Activated effector memory CD4-positive, alpha-beta T cell treated with Interleukin-2 at 50 U/mL for 16 hours (primary cell): Measurements from ENCODE around the gene SIM1.

Experiments used
- DNase-seq: peaks from one replicate; pipeline ENCODE4 v3.0.0-alpha.2; 2020

Gene SIM1, protein sequence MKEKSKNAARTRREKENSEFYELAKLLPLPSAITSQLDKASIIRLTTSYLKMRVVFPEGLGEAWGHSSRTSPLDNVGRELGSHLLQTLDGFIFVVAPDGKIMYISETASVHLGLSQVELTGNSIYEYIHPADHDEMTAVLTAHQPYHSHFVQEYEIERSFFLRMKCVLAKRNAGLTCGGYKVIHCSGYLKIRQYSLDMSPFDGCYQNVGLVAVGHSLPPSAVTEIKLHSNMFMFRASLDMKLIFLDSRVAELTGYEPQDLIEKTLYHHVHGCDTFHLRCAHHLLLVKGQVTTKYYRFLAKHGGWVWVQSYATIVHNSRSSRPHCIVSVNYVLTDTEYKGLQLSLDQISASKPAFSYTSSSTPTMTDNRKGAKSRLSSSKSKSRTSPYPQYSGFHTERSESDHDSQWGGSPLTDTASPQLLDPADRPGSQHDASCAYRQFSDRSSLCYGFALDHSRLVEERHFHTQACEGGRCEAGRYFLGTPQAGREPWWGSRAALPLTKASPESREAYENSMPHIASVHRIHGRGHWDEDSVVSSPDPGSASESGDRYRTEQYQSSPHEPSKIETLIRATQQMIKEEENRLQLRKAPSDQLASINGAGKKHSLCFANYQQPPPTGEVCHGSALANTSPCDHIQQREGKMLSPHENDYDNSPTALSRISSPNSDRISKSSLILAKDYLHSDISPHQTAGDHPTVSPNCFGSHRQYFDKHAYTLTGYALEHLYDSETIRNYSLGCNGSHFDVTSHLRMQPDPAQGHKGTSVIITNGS

DNA sequence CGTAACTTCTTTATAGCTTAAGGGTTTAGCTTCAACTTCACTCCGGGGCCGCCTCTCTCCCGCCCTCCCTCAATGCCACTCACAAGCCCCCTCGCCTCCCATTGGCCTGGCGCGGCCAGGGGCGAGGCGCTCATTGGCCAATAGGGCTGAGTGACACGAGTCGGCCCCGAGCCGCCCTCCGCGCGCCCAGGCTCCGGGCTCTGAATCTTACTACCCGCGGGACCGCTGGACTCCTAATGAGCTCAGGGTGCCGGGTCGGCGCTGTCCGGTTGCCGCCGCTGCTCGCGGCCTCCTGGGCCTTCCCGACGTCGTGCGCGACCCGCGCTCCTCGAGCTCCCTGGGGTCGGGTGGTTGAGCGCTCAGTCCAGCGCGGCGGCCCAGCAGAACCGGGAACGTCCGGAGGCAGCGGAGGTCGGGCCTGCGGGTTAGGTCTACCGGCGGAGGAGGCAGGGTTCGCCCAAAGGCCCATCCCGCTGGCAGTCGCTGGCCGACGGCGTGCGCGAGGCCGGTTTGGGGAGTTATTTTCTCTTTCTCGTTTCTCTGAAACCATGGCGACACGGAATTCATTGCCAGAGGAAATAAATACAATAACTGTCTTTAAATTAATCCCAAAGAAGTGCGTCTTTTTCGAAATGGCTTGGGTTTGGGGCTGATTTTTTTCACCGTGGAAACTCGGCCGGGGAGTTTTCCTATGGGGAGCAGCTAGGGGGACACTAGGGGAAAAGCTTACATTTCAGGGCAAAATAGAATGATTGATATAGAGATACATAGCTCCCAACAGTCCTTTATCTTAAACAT lies at the start of gene SIM1:
Gene SIM1, minus strand, starts transcription at position 19 of the 798 bp plus-strand sequence. CDS start 1,453 bp downstream, outside the sequence.
- DNase-seq = no peak

DNA sequence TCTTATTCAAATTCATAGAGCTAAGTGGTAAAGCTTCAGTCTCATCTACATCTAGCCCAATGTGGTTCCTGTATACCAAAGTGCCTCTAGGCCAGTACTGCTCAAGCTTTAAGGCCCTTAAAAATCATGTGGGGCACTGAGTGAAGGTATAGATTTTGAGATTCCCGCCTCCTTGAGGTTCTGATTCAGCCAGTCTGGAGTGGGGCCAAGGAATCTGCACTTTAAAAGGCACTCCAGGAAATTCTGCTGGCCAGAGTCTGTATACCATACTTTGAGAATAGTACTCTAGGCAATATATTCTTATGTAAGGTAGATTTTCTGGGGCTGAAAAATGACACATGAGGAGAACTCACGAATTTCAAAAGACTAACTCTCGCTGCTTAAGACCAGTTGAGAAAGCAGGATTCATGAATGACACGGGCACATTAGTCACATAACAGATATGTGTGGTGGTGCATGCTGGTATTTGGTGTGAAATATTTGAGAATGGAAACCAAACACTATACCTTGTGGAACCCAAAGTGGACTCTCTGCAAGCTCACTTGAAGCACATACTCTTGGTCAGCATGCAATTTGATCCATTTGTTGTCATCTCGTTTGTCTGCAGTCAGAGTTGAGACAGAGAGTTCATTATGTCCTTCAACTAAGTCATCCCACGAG lies 47.6 kb upstream of the SIM1 start:
- no peak for DNase-seq

DNA sequence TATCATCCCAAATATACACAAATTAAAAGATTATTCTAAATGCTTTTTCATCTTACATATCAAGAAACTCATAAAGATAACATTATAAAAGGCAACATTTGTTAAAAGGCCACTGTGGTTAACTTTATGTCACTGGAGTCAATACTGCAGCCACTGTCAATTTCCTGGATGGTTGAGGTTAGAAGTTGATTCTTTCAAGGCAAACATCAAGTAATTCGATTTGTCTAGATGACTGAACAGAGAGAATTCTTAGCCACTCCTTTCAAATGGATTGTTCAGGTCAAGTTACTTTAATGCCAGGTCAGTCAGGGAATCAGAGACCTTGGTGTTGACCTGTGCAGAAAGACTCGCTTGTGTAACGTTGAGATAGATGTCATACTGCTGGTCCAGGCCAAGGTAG lies 44.4 kb upstream of the SIM1 start:
- no peak for DNase-seq

DNA sequence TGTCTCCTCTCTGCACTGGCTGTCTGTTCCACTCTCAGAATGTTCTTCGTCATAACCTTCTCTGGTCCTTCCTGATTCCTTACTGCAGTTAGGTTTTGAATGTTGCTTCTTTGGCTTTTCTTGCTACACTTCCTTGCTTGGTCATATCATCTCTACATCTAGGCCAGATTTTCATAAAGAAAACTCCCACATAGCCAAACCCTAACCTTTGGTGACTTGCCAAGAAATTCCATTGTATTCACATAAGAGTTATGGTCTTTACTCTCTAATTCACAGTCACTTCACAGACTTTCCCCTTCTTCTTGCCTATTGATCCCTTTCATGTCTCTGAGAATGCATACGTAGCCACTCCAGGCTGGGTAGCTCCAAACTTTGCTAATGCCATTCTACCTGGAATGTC lies 41.9 kb upstream of the SIM1 start:
- no peak for DNase-seq

DNA sequence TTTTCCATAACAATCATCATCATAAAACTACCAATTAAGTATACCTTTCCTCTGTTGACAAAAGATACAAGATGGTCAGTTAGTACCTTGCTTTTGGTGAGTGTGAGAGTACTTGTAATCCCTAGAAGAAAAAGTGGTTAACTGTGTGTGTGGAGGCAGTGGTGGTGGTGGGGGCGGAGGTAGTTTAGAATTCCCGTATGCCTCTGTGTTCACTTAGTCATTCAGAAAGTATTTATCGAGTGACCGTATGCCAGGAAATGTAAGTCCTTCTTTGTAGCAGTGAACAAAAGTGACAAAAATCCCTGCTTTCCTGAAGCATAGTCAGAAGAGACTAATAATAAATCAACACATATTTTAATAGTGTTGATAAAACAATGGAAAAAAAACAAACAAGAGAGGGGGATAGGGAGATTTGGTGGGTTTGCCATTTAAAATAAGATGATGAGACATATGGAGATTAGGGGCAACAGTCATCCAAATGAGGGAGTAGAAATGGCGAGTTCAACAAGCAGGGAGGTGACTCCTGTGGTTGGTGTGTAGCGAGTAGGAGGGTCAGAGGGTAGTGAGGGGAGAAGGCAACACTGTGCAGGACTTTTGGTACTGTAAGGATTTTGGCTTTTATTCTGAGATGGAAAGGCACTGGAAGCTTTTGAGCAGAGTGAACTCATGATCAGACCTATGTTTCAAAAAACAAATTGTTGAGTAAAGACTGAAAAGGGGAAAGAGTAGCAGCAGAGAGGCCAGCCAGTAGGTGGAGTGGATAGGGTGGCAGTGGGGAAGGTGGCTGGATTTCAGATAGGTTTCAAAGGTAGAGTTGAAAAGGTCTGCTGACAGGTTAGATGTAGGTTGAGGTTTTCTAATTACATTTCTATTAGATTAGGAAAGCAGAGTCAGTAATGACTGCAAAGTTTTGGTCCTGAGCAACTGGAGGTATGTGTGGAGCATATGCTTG lies 40.3 kb upstream of the SIM1 start:
- no peak for DNase-seq

DNA sequence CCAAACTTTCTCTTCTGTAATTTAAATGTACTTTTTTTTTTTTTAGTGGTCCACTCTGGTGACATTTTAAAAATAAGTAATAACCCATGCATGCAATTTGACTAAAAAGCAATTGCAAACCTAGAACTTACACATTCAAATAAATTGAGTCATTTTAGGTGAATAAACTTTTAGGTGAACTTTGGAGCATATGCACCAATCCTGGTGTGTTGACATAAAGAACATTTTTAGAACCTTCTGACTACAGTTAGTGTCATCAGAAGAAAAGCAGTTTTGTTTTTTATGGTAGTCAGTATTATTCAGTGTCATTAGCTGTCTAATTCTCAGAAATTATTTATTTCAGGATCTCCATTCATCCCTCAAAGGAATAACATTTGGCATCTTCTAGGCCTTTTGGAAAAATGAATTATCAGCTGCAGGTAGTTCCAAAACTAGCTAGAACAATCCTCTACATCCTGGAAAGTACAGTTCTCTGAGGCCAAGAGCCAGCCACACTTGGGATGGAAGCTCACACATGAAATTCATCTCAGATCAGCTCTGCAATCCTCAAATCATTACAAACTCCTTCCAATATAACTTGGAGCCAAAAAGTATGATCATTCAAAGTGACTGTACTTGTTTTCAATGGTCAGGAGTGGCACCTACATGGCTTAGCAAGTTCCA lies 38.5 kb upstream of the SIM1 start:
- no peak for DNase-seq

DNA sequence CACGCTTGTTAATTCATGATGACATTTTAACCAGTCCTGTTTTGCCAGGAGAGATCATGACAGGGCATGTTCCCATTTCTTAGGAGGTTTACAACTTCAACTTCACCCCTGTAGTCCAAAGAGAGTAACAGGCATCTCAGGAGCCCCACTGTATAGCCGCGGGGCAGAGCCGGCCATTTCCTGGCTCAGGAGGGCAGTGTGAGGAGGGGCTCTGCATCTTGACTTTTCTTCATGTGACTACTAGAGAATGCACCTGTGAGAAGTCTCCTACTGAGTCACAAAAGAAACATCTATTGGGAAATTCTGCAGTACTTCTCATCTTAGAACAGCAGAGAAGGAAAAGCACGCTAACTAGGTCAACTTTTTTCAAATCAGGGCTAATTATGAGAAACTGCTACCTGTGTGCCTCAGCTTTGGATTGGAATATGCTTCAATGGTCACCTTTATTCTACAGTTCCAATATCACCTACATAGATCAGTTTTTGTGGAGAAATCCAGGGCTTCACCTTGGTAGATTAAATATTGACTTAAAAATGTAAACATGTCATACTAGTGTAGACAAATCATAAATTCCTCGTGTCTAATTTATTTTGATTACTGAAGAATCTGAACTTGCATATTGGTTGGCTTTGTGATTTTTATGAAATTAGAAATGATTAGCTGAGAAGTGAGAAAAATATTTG lies 28.6 kb upstream of the SIM1 start:
- no peak for DNase-seq

DNA sequence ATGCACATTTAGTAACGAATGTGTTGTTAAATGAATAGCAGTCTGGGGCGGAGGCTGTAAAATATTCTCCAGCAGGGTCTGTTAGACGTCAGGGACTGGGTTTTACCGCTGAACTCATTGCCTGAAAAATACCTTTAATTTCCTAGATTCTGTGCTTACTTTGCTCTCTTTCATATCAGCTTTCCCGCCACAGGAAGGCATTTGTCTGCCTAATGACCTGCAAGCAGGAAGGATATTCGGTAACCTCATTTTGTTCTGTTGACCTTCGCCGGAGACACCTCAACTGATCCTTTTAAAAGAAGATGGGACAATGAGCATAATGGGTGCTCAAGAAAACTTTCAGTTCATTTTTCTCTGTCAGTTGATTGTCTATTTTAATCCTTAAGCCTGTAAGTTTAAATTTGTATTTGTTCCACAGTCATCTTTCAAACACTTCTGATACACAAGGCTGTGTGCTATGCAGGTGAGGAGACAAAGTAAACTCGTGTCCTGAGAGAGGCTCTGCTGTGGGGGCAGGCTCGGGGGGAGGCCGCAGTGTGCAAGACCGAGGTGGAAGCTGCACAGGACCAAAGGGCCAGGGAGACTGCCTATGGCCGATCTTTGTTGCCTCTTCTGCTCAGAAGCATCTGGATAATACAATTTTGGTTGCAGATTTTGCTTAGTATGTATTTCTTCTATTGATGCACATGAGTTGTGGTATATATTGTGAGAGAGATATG lies 27.4 kb upstream of the SIM1 start:
- no peak for DNase-seq

DNA sequence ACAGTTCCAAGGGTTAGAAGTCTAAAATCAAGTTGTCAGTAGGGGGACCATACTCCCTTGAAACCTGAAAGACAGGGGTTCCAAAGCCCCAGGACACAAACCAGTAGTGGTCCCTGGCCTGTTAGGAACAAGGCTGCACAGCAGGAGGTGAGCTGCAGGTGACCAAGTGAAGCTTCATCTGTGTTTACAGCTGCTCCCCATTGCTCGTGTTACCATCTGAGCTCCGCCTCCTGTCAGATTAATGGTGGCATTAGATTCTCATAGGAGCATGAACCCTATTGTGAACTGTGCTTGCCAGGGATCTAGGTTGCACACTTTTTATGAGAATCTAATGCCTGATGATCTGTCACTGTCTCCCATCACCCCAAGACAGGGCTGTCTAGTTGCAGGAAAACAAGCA lies 25.3 kb upstream of the SIM1 start:
- no peak for DNase-seq

DNA sequence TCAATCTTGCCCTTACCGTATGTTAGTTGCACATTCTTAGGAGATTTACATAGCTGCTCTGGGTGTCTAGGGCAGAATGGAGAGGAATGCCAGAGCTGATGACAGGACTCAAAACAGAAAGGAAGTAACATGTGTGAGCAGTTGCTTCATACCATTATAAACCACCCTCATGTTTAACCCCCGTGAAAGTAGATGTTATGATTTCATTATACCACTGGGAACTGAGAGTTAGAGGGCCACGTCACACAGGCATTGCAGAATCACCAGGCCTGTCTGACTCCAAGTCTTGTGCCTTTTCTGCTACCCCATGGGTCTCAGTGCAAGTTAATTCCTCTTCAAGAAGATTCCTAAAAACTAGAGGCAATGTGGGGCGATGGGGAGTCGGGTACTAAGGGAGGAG lies 23.5 kb upstream of the SIM1 start:
- no peak for DNase-seq

DNA sequence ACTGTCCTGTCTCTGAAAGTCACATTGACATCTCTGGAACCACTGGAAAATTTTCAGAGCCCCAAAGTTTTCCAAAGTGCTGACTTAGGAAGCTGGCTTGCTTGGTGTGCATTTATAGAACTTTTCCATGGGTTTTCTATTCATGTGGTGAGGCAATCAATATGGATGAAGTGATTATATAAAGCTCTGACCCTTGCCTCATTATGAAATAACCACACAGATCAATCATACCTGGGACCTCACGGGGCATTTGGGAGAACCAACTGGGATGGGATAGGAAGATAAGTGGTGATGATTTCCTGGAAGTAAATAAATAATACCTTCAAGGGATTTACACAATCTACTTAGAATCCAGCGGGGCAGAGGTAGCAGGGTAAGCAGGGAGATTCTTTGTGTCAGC lies 22.9 kb upstream of the SIM1 start:
- no peak for DNase-seq

DNA sequence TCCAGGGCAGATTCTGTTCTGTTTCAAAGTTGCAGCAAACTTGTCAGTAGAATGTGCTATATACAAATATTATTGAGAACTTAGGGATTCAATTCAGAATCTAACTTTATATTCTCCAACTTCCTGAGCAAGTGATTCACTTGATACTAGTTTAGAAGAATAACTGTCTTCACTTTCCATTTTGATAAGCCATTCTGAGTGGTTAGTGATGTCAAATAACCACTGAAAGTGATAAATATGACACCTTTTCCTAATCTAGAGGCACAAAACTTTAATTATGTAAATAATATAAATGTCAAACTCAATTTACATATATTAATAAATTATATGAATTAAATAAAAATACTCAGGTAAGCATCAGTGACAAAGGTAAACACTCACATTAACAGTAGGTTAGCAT lies 20.5 kb upstream of the SIM1 start:
- no peak for DNase-seq

DNA sequence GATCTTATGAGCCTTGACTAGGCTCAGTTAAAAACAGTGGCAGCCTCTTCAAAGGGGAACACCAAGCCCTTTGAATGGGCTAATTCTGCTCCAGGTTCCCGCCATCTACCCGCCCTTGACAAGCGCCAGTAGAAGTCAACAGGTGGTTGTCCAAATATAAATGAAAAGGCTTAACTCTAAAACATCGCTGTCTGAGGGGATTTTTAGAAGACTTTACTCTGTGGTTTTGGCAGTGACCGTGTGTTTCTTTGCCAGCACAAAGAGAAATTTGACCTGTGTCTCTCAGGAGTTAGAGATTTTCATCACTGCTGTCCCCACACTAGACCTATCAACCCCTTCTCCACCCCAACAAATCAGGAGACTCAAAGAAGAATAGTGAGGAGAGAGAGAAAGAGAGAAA lies 19.8 kb upstream of the SIM1 start:
- no peak for DNase-seq

DNA sequence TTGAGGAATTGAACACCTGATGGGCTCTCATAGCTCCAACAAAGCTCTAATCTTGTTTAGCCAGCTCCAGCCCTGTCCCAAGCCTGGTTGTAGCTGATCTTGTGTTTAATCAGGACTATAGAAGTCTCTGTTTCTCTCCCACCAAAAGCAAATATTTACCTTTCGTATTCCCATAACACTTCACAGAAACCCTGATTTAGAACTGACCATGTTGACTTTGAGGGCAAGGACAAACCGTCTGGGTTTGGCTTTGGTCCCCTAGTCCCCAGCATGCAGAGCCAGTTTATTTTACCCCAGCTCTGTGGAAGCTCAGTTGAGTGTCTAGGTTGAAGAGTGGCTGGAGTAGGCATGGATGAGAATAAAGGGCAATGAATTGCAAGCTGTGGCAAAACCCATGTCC lies 18.0 kb upstream of the SIM1 start:
- DNase-seq = no peak

DNA sequence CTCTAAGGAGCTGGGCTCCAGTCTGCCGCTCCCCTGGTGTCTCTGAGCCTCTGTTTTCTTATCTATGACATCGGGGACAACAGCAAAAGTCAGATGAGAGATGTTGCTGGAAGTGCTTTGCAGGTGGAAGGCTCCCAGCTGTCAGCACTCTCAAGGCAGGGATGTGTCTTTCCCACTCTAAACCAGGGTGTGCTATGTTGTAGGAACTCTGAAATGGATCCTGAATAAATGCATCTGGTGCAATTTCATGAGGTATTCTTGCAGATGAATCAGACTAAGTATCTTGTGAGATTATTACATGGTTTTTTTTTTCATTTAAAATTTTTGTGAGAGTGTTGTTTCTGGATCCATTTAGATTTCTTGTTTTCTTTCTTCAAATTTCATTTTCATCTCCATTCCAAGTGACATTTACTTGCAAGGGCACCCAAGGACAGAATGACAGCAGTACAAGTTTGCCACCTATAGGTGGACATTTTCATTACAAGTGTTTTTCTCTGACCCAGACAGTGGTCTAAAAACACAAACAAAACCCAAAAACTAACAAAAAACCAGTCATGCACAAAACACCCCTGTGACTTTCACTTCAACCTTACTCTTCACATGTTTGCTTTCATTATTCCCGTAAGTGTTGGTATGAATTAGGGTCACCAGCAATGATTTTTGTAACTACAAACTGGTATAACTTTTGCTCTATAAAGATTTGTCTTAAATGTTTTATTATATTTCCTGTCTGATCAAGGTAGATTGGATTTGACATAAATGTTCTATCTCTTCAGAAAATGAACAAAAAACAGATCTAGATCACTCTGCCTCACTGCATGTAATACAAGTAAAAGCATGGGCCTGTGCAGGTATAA lies 14.7 kb upstream of the SIM1 start:
- DNase-seq = no peak

DNA sequence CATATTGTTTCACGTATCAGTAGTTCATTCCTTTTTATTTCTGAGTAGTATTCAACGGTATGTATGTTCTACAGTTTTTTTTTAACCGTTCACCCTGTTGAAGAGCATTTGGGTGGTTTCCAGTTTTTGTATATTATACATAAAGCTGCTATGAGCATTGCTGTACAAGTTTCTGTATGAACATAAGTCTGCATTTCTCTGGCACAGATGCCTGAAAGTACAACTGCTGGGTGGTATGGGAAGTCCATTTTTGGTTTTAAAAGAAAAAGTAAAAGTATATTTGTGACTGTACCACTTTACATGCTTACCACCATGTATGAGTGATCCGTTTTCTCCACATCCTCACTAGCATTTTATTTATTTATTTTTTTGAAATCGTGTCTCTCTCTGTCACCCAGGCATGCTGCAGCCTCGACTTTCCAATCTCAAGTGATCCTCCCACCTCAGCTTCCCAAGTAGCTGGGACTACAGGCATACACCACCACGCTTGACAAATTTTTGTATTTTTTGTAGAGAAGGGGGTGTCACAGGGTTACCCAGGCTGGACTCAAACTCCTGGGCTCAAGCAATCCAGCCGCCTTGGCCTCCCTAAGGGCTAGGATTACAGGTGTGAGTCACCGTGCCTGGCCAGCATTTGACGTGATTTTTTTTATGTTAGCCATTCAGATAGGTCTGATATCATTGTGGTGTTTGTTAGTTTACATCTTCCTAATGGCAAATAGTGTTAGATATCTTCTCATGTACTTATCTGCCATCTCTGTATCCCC lies 11.0 kb upstream of the SIM1 start:
- no peak for DNase-seq

DNA sequence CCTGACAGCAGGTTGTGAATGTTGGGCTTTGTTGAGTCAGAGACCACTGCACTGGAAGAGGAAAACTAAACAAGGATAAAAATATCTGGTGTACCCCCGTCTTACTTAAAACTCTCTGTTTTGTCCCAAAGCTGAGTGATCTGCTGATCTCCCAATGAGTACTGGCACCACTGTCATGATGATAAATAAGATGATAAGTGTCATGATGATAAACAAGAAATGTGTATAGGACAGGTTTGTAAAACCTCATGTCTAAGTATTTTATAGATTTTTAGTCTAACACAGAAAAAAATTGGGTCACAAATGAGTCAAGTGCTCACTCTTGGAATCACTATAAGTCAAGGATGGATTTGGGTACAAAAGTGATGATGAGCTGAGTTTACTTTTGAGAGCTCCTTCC lies 8.5 kb upstream of the SIM1 start:
- no peak for DNase-seq

DNA sequence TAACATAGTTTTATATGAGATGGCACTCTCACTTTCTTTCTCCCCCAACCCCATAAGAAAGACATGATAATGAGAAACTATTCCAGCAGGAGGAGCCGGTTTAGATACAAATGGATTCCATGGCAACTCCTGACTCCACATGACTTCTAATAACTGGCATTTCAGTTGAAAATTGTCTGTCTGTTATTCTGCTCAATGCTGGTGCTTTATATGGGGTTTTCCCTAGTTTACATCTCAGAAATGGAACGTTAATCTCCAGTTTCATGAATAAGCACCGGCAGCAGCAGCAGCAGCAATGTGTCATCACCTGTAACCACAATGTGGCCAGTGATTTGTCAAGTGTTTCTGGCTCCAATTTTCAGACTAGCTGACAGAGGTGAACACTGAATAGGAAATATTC lies 8.0 kb upstream of the SIM1 start:
- no peak for DNase-seq
